ENCODE results near the gene DAPK2. TPM values are rescaled to one million over a fixed set of nuclear protein-coding genes. Genes with fewer than 3 reads are reported as not detected.

Gene DAPK2
- total RNA-seq, 1 donor from 2014 or later = 36.9 TPM

GRCh38 chr15:63864186-63864585 is 182.1 kb downstream of the DAPK2 start:
- ATAC-seq (no peak), DNase-seq (ENCODE audit: low spot score) (no peak)
- intact Hi-C loops (cut with DNase I) = no loop called here

- DNase-seq (ENCODE audit: low spot score) = no peak
- intact Hi-C loops (cut with DNase I) = no loop called here
- ATAC-seq = no peak
These were observed 184.3 kb downstream of the DAPK2 start for GRCh38 chr15:63861946-63862517.

- intact Hi-C loops (cut with DNase I) = no loop called here
- no peak for ATAC-seq
These were observed 185.7 kb downstream of the DAPK2 start for GRCh38 chr15:63860555-63860954.

GRCh38 chr15:63860155-63860554 is 186.1 kb downstream of the DAPK2 start:
- no peak for DNase-seq (ENCODE audit: low spot score)
- ATAC-seq = no peak
- intact Hi-C loops (cut with DNase I) = no loop called here

More at GRCh38 chr15:63860555-63860954, 185.7 kb downstream of the DAPK2 start:
- no peak for DNase-seq (ENCODE audit: low spot score)

- ATAC-seq (no peak), DNase-seq (ENCODE audit: low spot score) (no peak)
- intact Hi-C loops (cut with DNase I) = no loop called here
These were observed 187.4 kb downstream of the DAPK2 start for GRCh38 chr15:63858881-63859280.

GRCh38 chr15:63858448-63858847 is 187.8 kb downstream of the DAPK2 start:
- DNase-seq (ENCODE audit: low spot score) (no peak), ATAC-seq (no peak)
- intact Hi-C loops (cut with DNase I) = no loop called here

- DNase-seq (ENCODE audit: low spot score) (no peak), ATAC-seq (no peak)
- intact Hi-C loops (cut with DNase I) = no loop called here
These were observed 188.8 kb downstream of the DAPK2 start for GRCh38 chr15:63857461-63857856.

Small RNA genes lying within 50 kb of the gene (microRNA-seq; reads per million reads assigned to microRNA genes)
- not detected for gene MIR422A

Other genes with a start within 250 kb of the DAPK2 start
- 160 TPM for gene HERC1, start 212.5 kb downstream of the DAPK2 start, total RNA-seq
- gene CIAO2A, start 47.4 kb upstream of the DAPK2 start, total RNA-seq = 26.3 TPM
- gene SNX1, start 49.5 kb upstream of the DAPK2 start, total RNA-seq = 178 TPM
- gene SNX22, start 105.2 kb upstream of the DAPK2 start, total RNA-seq = 2.1 TPM
- gene PPIB, start 116.5 kb upstream of the DAPK2 start, total RNA-seq = 218 TPM